ENCODE data around the gene WDR53. TPM values are rescaled to one million over a fixed set of nuclear protein-coding genes. Genes with fewer than 3 reads are reported as not detected.

Gene WDR53
- total and polyA plus RNA-seq, 4 donors, result 2.7 to 4.5 (median 3.5) TPM

- Histone ChIP-seq H3K4me1 (ENCODE audit: control insufficient read depth in 4 of 4, insufficient read depth in 4 of 4, low read length in 3 of 4) (peaks cover 3 to 10% (median 8%) of the 10 kb centered on the region in 4 donors), H3K9me3 (ENCODE audit: control insufficient read depth in 4 of 4, low read length in 3 of 4) (peaks cover 0 to 1% (median 0%) of the 10 kb centered on the region in 4 donors), H3K36me3 (ENCODE audit: control insufficient read depth in 4 of 4, insufficient read depth in 3 of 4, low read depth in 1 of 4, low read length in 3 of 4) (no peaks in the 10 kb centered on the region), H3K9ac (ENCODE audit: low read depth in 1 of 2, low read length in 2 of 2) (no peak overlapping the region), H3K27me3 (ENCODE audit: control insufficient read depth in 4 of 4, insufficient read depth in 4 of 4, low read length in 3 of 4) (no peaks in the 10 kb centered on the region), H3K4me3 (ENCODE audit: low read depth in 1 of 3, low read length in 3 of 3) (no peak overlapping the region), H3K27ac (ENCODE audit: low read depth in 1 of 2, low read length in 2 of 2) (no peak overlapping the region)
- WGBS, result 36% methylated on average over 5 of the region's 5 CpGs
- DNase-seq (ENCODE audit: low spot score), result no peak
- TF ChIP-seq EGR1 (IDR thresholded peaks at IDR 0.05; ENCODE audit: low read depth in 2 of 2) (no peak), YY1 (IDR thresholded peaks at IDR 0.05) (no peak), HNF4A (conservative IDR thresholded peaks at IDR 0.05) (peak in 1 of 2 donors; percentile 51), HNF4G (IDR thresholded peaks at IDR 0.05) (no peak), JUND (IDR thresholded peaks at IDR 0.05) (no peak), REST (IDR thresholded peaks at IDR 0.05) (no peak), NR2F2 (IDR thresholded peaks at IDR 0.05) (no peak), TAF1 (conservative IDR thresholded peaks at IDR 0.05) (no peak), RXRA (IDR thresholded peaks at IDR 0.05) (peak in 1 of 2 donors; percentile 48), FOXA2 (IDR thresholded peaks at IDR 0.05) (peak; percentile 68), SP1 (IDR thresholded peaks at IDR 0.05) (peak; percentile 20), MAX (IDR thresholded peaks at IDR 0.05) (no peak)
Measured at GRCh38 chr3:196546537-196546936, 21.8 kb downstream of the WDR53 start.

- 97% methylated on average over 2 of the region's 2 CpGs for WGBS
- Histone ChIP-seq H3K4me3 (ENCODE audit: low read depth in 1 of 3, low read length in 3 of 3) (no peak overlapping the region), H3K9ac (ENCODE audit: low read depth in 1 of 2, low read length in 2 of 2) (no peak overlapping the region)
Measured at GRCh38 chr3:196544491-196544992, 23.8 kb downstream of the WDR53 start.

More at GRCh38 chr3:196544491-196544992, 23.8 kb downstream of the WDR53 start:
- Histone ChIP-seq H3K36me3 (ENCODE audit: control insufficient read depth in 4 of 4, insufficient read depth in 3 of 4, low read depth in 1 of 4, low read length in 3 of 4) (no peaks in the 10 kb centered on the region), H3K27ac (ENCODE audit: low read depth in 1 of 2, low read length in 2 of 2) (no peak overlapping the region), H3K4me1 (ENCODE audit: control insufficient read depth in 4 of 4, insufficient read depth in 4 of 4, low read length in 3 of 4) (peaks cover 3 to 10% (median 8%) of the 10 kb centered on the region in 4 donors), H3K27me3 (ENCODE audit: control insufficient read depth in 4 of 4, insufficient read depth in 4 of 4, low read length in 3 of 4) (no peaks in the 10 kb centered on the region), H3K9me3 (ENCODE audit: control insufficient read depth in 4 of 4, low read length in 3 of 4) (peaks cover 0 to under 1% (median 0%) of the 10 kb centered on the region in 4 donors)
- TF ChIP-seq EGR1 (IDR thresholded peaks at IDR 0.05; ENCODE audit: low read depth in 2 of 2), result no peak
- no peak for TF ChIP-seq SP1 (IDR thresholded peaks at IDR 0.05)
- no peak for TF ChIP-seq TAF1 (conservative IDR thresholded peaks at IDR 0.05)
- TF ChIP-seq YY1 (IDR thresholded peaks at IDR 0.05), result no peak
- no peak for TF ChIP-seq FOXA1 (IDR thresholded peaks at IDR 0.05)
- no peak for TF ChIP-seq ZBTB33 (IDR thresholded peaks at IDR 0.05)
- no peak for TF ChIP-seq RAD21 (IDR thresholded peaks at IDR 0.05)
- TF ChIP-seq JUND (IDR thresholded peaks at IDR 0.05), result no peak
- TF ChIP-seq HNF4A (conservative IDR thresholded peaks at IDR 0.05), result no peak
- TF ChIP-seq NR2F2 (IDR thresholded peaks at IDR 0.05), result no peak
- no peak for TF ChIP-seq GABPA (IDR thresholded peaks at IDR 0.05 in 1 of 2, conservative IDR thresholded peaks at IDR 0.05 in 1 of 2)
- TF ChIP-seq ATF3 (IDR thresholded peaks at IDR 0.05), result no peak
- TF ChIP-seq FOXA2 (IDR thresholded peaks at IDR 0.05), result no peak
- DNase-seq (ENCODE audit: low spot score), result no peak

All from liver (tissue), 9 donors.